Neural progenitor cell (in vitro differentiated cells): ENCODE data around the gene KRTAP1-1.
"Not testable (repeated sequence)": the region's sequence is repeated elsewhere in the genome, so short reads cannot be mapped to it uniquely, and the experiment has no call there.

Source experiments
- CTCF ChIP-seq: fragments of 200-600 bp; sonication (generic); IDR thresholded peaks from 2 replicates; pipeline ENCODE4 v1.5.1; 2017; ENCODE audit warnings: antibody characterized with exemption, mild to moderate bottlenecking
- EZH2phosphoT487 ChIP-seq: fragments of 200-600 bp; sonication (generic); IDR thresholded peaks from 2 replicates; pipeline ENCODE4 v1.6.1; 2017; ENCODE audit warnings: antibody characterized with exemption

GRCh38 chr17:41055130-41055529, 13.9 kb upstream of the KRTAP1-1 start, which contains the start of gene KRTAP2-2:
- not testable (repeated sequence) for TF ChIP-seq CTCF, EZH2phosphoT487
